ENCODE data around the gene UROC1.

Gene UROC1

DNA sequence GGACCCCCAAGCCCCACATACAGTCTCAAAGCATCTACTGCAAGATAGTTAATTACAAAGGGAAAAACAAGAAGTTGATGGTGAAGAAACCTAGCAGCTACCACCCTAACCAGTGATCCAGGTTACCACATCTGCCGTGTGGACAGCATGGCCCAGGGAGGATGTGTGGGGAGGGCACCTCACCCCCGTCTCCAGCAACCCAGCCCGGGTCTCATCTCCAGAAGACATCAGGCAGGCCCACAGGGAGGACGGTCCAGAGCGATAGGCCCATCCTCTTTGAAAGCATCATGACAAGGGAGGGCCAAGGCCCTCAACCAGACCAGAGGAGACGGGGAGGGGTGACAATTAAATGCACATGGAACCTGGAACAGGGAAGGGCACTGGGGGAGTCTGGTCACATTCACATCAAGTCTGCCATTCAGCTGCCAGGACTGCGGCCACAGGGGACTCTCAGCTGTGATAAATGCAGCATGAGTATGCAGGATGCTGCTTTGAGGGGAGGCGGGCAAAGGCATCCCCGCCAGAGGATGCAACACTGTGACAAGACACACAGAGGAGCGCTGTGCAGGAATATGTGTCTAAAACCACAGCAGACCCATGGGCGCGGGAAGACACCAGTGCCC lies 60.7 kb downstream of the UROC1 start:
- DNase-seq: no peak

GRCh38 chr3:126456211-126456610 lies 61.4 kb downstream of the UROC1 start:
- DNase-seq: no peak

GRCh38 chr3:126454437-126455198 lies 63.0 kb downstream of the UROC1 start:
- no peak for DNase-seq

- no peak for DNase-seq
Measured at GRCh38 chr3:126454025-126454424, 63.5 kb downstream of the UROC1 start.

- DNase-seq: no peak
Measured at GRCh38 chr3:126452213-126452612, 65.4 kb downstream of the UROC1 start.

DNA sequence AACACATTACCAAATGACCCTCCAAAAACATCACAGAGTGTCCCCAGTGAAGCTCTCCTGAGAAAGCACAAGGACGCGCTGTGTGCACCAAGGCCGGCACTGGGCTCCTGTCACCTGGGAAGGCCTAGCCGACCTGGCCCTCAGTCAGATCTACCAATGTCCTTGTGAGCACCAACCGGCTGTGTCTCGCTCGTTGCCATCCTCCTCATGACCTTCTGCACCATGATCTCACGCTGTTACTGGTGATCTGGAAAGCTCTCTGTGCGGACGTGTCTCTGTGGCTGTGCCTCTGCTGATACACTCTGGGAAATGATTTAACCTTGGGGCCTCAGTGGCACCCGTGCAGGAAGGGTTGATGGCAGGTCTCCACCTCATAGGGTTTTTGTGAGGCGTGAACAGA lies 66.1 kb downstream of the UROC1 start:
- DNase-seq: no peak

DNA sequence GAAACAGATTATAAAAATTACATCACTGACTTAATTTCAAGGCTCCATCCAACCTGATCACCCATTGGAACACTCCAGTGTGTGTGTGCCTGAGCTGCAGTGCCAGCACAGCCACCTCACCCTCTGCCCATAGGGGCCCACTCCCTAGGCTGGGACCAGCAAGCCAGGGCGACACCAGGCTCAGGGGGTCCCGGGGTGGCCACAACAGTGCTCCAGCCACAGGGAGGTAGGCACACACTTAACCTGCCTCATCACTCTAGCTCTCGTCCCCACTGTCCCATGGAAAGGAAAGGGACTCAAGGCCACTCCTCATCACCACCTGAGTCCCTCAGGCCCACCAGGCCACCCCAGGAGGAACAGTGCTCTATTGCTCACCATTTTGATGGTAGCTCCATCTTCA lies 66.8 kb downstream of the UROC1 start:
- DNase-seq: no peak

- no peak for DNase-seq
Measured at GRCh38 chr3:126450219-126450618, 67.4 kb downstream of the UROC1 start.

DNA sequence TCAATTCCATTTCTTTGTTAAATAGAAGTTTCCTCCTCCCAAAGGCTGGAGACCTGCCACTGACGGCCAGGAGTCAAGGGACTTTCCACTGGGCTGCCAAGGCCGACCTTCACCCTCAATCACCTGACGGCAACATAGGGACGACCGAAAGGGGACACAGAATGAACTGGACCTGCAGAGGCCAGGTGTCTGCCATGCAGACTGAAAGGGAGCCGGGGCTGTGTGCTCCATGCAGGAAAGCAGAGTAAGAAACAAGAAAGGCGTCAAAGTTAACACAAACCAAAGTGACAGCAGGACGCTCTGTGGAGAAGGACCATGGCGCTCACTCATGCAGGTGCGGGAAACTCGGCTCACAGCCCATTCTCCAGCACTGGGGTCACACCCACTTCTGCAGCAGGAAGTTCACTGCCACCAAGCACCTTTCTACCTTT lies 67.9 kb downstream of the UROC1 start:
- DNase-seq: no peak

DNA sequence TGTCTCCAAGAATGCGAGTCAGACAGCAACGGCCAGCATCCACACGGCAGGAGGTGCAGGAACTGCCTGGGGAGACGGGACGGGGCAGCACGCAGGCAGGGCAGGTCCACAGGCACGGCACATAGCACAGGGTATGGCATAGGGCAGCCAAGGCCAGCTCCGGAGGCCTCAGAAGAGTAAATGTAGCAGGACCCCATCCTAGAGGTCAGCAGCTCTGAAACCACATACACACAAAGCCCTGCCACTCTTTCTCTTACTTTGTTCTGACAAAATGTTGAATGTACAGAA lies 68.7 kb downstream of the UROC1 start:
- DNase-seq: no peak

DNA sequence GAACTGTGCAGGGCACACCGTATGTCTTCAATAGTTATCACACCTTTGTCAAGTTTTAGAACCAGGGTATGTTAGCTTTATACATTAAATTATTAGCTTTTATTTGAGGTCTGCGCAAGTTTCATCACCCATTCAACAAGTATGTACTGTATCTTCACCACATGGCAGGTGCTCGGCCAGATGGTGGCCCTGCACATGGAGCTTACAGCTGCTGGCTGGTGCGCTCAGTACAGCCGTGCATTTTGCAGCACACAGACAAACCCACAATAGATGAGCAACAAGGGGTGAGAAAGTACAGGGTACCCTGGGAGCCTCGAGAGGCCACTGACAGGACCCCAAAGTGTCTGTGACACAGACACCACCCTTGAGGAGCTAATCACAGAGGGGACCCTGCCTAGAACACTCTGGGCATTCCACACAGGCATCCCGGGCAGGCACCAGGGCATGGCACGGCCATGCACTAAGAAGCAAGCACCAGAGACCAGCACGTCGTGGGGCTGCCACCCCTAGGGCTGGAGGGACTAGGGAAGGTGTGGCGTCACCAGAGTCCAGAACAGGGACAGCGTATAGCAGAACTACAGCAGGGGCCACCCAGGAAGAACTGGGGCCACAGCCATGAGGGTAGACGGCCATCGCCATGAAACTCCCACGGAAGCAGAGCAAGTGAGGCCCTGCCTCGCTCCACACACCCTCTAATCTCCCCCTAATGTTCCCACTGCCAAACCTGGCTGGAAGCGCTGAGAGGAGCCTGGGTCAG lies 69.3 kb downstream of the UROC1 start:
- DNase-seq: no peak

DNA sequence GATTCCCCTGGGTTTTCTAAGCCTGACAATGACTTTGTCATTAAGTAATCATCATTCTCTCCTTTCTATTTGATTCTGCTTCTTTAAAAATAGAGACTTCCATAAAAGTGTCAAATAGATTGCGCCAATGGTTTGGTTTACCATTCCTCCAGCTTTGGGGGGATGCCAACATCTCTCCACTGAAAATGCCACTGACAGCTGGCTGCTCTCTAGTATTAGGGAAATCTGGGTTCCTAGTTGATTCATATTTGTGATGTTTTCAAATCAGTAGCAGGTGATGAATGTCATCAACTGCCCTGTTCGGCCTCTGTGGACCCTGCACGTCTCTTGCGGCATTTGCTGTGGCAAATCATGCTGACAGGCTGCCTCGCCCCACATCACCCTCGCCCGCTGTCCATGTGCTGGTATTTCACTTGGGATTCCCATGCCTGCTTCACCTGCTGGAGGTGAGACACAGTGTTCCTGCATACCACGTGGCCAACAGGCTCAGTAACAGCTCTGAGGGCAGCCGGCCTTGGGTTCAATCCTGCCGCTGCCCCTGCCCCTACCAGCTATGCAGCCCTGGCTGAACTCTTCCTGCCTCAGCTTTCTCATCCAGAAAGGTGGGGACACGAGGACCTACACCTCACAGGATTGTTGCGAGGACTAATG lies 70.0 kb downstream of the UROC1 start:
- DNase-seq: no peak

- no peak for DNase-seq
Measured at GRCh38 chr3:126446791-126447190, 70.8 kb downstream of the UROC1 start.

GRCh38 chr3:126446301-126446700 lies 71.3 kb downstream of the UROC1 start:
- no peak for DNase-seq

GRCh38 chr3:126445506-126445905 lies 72.1 kb downstream of the UROC1 start:
- no peak for DNase-seq

DNA sequence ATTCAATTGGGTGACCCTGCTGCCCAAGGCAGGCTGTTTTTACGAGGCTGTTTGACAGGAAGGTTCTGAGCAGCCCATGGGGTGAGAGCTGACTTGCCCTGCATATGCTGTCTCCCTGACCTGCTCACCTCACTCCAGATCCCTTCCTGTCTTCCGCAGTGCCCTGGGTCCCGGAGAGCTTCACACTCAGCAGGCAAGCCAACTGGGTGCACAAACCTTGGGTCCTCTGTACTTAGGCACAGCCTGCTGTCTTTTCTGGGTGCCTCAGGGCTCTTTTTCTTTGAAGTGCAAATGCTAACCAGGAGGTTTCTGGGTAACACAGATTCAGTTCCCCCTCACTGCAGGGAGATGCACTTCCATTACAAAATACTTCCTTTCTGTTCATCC lies 74.7 kb downstream of the UROC1 start:
- no peak for DNase-seq

GRCh38 chr3:126442094-126442855 lies 75.3 kb downstream of the UROC1 start:
- no peak for DNase-seq

- no peak for DNase-seq
Measured at GRCh38 chr3:126441256-126441880, 76.2 kb downstream of the UROC1 start.

GRCh38 chr3:126440709-126440995 lies 76.9 kb downstream of the UROC1 start:
- no peak for DNase-seq

DNA sequence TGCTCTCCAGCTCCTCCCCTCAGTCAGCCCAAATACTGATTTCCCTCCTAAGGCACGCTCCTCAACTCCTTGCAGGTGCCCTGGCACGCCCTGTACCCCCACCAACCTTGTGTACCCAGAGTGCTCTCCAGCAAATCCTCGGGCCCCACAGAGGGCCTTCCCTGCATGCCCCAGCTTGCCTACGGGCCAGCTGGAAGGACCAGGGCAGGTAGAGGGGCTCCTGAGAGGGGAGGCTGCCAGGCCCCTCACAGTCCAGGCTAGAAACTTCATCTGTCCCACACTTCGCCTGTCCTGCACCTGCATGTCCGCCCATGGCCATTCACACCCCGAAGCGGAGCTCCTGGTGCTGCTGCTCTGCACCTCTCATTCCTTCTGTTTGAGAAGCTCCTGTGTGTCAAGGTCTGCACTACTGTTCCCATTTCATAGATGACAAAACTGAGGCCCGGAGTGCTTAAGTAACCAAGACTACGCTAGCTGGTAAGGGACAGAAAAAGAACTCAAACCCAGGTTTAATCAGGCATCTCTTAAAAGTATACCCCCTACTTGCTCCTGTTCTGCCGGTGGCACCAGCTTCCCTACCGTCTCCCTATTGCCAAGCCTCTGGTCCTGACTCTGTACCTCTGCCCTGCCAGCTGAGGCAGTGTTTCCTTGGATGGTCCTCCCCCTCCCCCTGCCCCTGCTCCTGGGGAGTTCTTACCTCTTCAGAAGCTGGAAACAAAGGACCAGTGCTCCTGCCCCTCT lies 77.4 kb downstream of the UROC1 start:
- no peak for DNase-seq

- no peak for DNase-seq
Measured at GRCh38 chr3:126439346-126439967, 78.1 kb downstream of the UROC1 start.

Data from cerebellar nuclear complex (tissue), 1 donor.